Measurements from ENCODE around the gene USP14. TPM values are rescaled to one million over a fixed set of nuclear protein-coding genes. Genes with fewer than 3 reads are reported as not detected.

The USP14 gene
- total and polyA plus RNA-seq, 10 donors = 13.0 to 43.9 (median 31.0) TPM

DNA sequence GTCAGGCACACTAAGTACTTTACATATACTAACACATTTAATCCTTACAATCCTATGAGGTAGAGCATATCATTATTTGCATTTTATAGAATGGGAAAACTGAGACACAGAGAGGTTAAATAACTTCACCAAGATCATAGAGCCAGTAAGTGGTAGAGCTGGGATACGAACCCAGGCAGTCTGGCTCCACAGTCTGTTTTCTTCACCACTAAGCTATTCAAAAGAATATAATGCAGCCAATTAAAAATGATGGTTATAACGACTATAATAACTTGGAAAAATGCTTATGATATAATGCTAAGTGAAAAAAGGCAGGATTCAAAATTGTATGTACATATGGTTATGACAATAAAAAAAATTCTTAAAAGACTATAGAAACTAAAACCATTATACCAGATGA, 102.2 kb downstream of the USP14 start:
- Histone ChIP-seq H3K4me1 (peaks cover 0 to 13% (median 0%) of the 10 kb centered on the region in 6 donors), H3K9me3 (no peaks in the 10 kb centered on the region), H3K27me3 (replicated peaks in 1 of 7) (no peaks in the 10 kb centered on the region), H3K36me3 (peaks cover 3 to 96% (median 73%) of the 10 kb centered on the region in 6 donors), H3K27ac (no peak overlapping the region), H3K4me3 (no peak overlapping the region)
- intact Hi-C loops (cut with DNase I; ENCODE audit: low total_unique reads) = no loop called here
- WGBS, 5 donors = 89 to 93% (median 92%) methylated on average over 2 of the region's 2 CpGs
- TF ChIP-seq POLR2AphosphoS5 (IDR thresholded peaks at IDR 0.05) = no peak
- no peak for TF ChIP-seq POLR2A (IDR thresholded peaks at IDR 0.05)
- TF ChIP-seq, protein P1, sequence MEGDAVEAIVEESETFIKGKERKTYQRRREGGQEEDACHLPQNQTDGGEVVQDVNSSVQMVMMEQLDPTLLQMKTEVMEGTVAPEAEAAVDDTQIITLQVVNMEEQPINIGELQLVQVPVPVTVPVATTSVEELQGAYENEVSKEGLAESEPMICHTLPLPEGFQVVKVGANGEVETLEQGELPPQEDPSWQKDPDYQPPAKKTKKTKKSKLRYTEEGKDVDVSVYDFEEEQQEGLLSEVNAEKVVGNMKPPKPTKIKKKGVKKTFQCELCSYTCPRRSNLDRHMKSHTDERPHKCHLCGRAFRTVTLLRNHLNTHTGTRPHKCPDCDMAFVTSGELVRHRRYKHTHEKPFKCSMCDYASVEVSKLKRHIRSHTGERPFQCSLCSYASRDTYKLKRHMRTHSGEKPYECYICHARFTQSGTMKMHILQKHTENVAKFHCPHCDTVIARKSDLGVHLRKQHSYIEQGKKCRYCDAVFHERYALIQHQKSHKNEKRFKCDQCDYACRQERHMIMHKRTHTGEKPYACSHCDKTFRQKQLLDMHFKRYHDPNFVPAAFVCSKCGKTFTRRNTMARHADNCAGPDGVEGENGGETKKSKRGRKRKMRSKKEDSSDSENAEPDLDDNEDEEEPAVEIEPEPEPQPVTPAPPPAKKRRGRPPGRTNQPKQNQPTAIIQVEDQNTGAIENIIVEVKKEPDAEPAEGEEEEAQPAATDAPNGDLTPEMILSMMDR (IDR thresholded peaks at IDR 0.05 in 8 of 11, conservative IDR thresholded peaks at IDR 0.05 in 3 of 11) = no peak
- DNase-seq = no peak

DNA sequence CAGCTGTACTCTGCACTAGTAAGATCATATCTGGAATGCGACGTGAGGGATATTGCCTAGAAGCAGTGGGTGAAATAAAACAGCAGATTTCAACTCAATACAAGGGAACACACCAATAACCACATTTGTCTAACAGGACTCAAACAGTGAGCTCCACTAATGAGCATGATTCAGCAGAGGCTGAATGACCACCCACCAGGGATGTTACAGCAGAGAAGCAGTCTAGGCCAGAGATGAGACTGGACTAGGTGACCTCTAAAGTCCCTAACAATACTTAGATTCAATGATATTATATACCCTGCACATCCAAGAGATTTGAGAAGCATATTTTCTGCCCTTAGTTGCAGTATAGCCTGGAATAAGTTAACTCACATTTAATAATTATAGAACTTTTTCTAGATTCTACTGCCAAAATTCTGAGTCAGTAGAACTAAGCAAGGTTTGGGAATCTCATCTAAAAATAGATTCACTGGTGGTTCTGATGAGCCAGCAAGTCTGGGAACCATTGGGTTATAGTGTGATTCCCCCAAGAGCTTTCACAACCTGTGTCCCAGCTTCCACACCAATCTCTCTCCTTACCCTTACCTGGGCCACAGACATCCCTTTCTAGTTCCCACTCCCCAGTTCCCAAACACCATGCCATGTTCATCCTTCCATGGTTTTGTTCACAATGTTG, 103.2 kb downstream of the USP14 start:
- Histone ChIP-seq H3K9me3 (no peaks in the 10 kb centered on the region), H3K27ac (no peak overlapping the region), H3K4me3 (no peak overlapping the region), H3K27me3 (replicated peaks in 1 of 7) (no peaks in the 10 kb centered on the region), H3K4me1 (peaks cover under 1 to 22% (median 6%) of the 10 kb centered on the region in 6 donors), H3K36me3 (peaks cover 2 to 86% (median 63%) of the 10 kb centered on the region in 6 donors)
- 93 to 97% (median 96%) methylated on average over 2 of the region's 2 CpGs for WGBS, 5 donors
- intact Hi-C loops (cut with DNase I; ENCODE audit: low total_unique reads) = no loop called here
- no peak for DNase-seq
- TF ChIP-seq POLR2AphosphoS5 (IDR thresholded peaks at IDR 0.05) (no peak), POLR2A (IDR thresholded peaks at IDR 0.05) (no peak)
- TF ChIP-seq, protein P1 (IDR thresholded peaks at IDR 0.05 in 8 of 11, conservative IDR thresholded peaks at IDR 0.05 in 3 of 11) = no peak

Small RNA genes within 50 kb of the gene (microRNA-seq; reads per million reads assigned to microRNA genes)
- gene MIR8078 = 0 reads per million in 3 donors

Small RNA genes within 50 kb of the gene (small RNA-seq; reads per million reads assigned to genes)
- 0 reads per million in 4 donors for gene MIR8078

Other genes with a start within 250 kb of the USP14 start
- gene TUBB8B, start 108.9 kb upstream of the USP14 start, total RNA-seq = under 1 TPM in 2 of 7 donors, not detected in 5; 0.49 to 0.51 TPM
- gene TUBB8B, start 108.9 kb upstream of the USP14 start, polyA plus RNA-seq = 1 to 10 TPM in 1 of 3 donors, not detected in 2; 1.5 TPM
- gene THOC1, start 109.5 kb downstream of the USP14 start, total RNA-seq = 10 to 100 TPM; 36.3 to 91.9 (median 53.2) TPM
- 10 to 100 TPM; 32.7 to 75.1 (median 51.6) TPM for gene THOC1, start 109.5 kb downstream of the USP14 start, polyA plus RNA-seq

All from spleen (tissue), 11 donors.